Astrocyte (in vitro differentiated cells and primary cell): ENCODE data around the gene EPHB2. TPM values are rescaled to one million over a fixed set of nuclear protein-coding genes. Genes with fewer than 3 reads are reported as not detected.

ENCODE experiments used
- DNase-seq: peaks from one replicate; pipeline ENCODE4 v3.0.0-alpha.2; 2010; ENCODE audit warnings: low read depth
- FAIRE-seq: peaks from 2 replicates; lab custom pipeline; 2011; peaks lifted over from hg19 to GRCh38; lab: Jason Lieb, UNC
- H2AFZ ChIP-seq: 2 replicates; pipeline ENCODE4 v1.6.0; 2012; ENCODE audit warnings: low read depth, low read length, inconsistent platforms
- H3K27ac ChIP-seq: 2 replicates; pipeline ENCODE4 v1.5.1; 2011; ENCODE audit warnings: low read depth, low read length, inconsistent platforms
- H3K27me3 ChIP-seq: 2 replicates; pipeline ENCODE4 v1.6.0; 2011; ENCODE audit warnings: low read length, inconsistent platforms; ENCODE audit not compliant: insufficient read depth
- H3K36me3 ChIP-seq: 2 replicates; pipeline ENCODE4 v1.5.1; 2011; ENCODE audit warnings: low read length, inconsistent platforms; ENCODE audit not compliant: insufficient read depth
- H3K4me1 ChIP-seq: 2 replicates; pipeline ENCODE4 v1.5.1; 2011; ENCODE audit warnings: low read length, inconsistent platforms; ENCODE audit not compliant: insufficient read depth
- H3K4me2 ChIP-seq: 2 replicates; pipeline ENCODE4 v1.6.0; 2012; ENCODE audit warnings: low read length, inconsistent platforms
- H3K4me3 ChIP-seq: 2 replicates; pipeline ENCODE4 v1.5.1; 2011; ENCODE audit warnings: low read depth, mild to moderate bottlenecking, low read length, inconsistent platforms; ENCODE audit not compliant: insufficient read depth
- H3K79me2 ChIP-seq: 2 replicates; pipeline ENCODE4 v1.6.0; 2012; ENCODE audit warnings: mild to moderate bottlenecking, low read length, inconsistent platforms; ENCODE audit not compliant: insufficient read depth
- H3K9ac ChIP-seq: 2 replicates; pipeline ENCODE4 v1.6.0; 2012; ENCODE audit warnings: mild to moderate bottlenecking, low read length, inconsistent platforms
- H3K9me3 ChIP-seq: 2 replicates; pipeline ENCODE4 v1.5.1; 2012; ENCODE audit warnings: low read depth, mild to moderate bottlenecking, low read length, inconsistent platforms; ENCODE audit not compliant: insufficient read depth
- H4K20me1 ChIP-seq: 2 replicates; pipeline ENCODE4 v1.6.0; 2012; ENCODE audit warnings: low read length, inconsistent platforms; ENCODE audit not compliant: insufficient read depth
- H3K27ac Mint-ChIP-seq: one replicate; pipeline ENCODE4 v1.8.0; 2021; ENCODE audit warnings: mild to moderate bottlenecking, mixed read lengths; ENCODE audit not compliant: unreplicated experiment
- H3K27me3 Mint-ChIP-seq: one replicate; pipeline ENCODE4 v1.8.0; 2021; ENCODE audit warnings: low read depth, mixed read lengths; ENCODE audit not compliant: unreplicated experiment
- H3K36me3 Mint-ChIP-seq: one replicate; pipeline ENCODE4 v1.8.0; 2021; ENCODE audit warnings: low read depth, mixed read lengths; ENCODE audit not compliant: unreplicated experiment
- H3K4me1 Mint-ChIP-seq: one replicate; pipeline ENCODE4 v1.8.0; 2021; ENCODE audit warnings: low read depth, mixed read lengths; ENCODE audit not compliant: unreplicated experiment
- H3K4me3 Mint-ChIP-seq: one replicate; pipeline ENCODE4 v1.8.0; 2021; ENCODE audit warnings: mild to moderate bottlenecking, moderate library complexity, mixed read lengths; ENCODE audit not compliant: unreplicated experiment
- H3K9me3 Mint-ChIP-seq: one replicate; pipeline ENCODE4 v1.8.0; 2021; ENCODE audit warnings: mild to moderate bottlenecking, mixed read lengths; ENCODE audit not compliant: unreplicated experiment
- EZH2 ChIP-seq: IDR thresholded peaks from 2 replicates; pipeline ENCODE4 v1.6.1; 2012; ENCODE audit warnings: mild to moderate bottlenecking, low read length, inconsistent platforms; ENCODE audit not compliant: insufficient read depth
- total RNA-seq: library from RNA; stranded (reverse); gene quantifications from 2 replicates; pipeline ENCODE4 v1.2.1, GENCODE V29; 2021
- TF ChIP-seq, protein P1 (sequence below): IDR thresholded peaks from 2 replicates; pipeline ENCODE4 v1.5.1; 2011; ENCODE audit warnings: low read depth, mild to moderate bottlenecking, inconsistent platforms, low read length, moderate library complexity; ENCODE audit not compliant: insufficient read depth

The EPHB2 gene
- total RNA-seq, 1 donor from 2014 or later, result 8.4 TPM

DNA sequence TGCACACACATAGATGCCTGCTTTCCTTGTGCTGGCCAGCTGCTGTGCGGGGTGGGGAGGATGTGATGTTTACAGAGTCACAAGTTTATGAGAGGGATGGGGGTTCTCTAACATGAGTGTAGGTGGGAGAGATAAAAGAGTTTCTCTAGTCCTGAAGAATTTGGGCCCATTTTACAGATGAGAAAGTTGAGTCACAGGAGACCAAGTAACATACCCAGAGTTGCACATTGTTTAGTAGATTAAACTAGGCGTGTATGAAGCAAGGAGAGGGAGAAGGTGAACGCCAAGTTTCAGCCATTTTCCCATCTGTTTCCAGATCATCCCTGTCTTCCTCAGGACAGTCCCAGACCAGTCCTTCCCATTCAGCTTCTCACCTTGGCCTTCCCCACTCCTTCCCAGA is 126.7 kb downstream of the EPHB2 start:
- no peaks in the 10 kb centered on the region for H3K36me3 ChIP-seq
- peaks cover 23% of the 10 kb centered on the region for H3K4me1 ChIP-seq
- FAIRE-seq (peak; percentile 17), DNase-seq (no peak)
- no peak overlapping the region for H3K4me3 ChIP-seq
- Mint-ChIP-seq H3K4me3 (no peak overlapping the region), H3K36me3 (no peaks in the 10 kb centered on the region), H3K27ac (no peak overlapping the region), H3K27me3 (peaks cover 32% of the 10 kb centered on the region), H3K4me1 (peaks cover 14% of the 10 kb centered on the region), H3K9me3 (peaks cover 4% of the 10 kb centered on the region)
- no peak overlapping the region for H3K4me2 ChIP-seq
- peaks cover 50% of the 10 kb centered on the region for H4K20me1 ChIP-seq
- H3K79me2 ChIP-seq, result no peaks in the 10 kb centered on the region
- no peak overlapping the region for H2AFZ ChIP-seq
- TF ChIP-seq, protein P1, sequence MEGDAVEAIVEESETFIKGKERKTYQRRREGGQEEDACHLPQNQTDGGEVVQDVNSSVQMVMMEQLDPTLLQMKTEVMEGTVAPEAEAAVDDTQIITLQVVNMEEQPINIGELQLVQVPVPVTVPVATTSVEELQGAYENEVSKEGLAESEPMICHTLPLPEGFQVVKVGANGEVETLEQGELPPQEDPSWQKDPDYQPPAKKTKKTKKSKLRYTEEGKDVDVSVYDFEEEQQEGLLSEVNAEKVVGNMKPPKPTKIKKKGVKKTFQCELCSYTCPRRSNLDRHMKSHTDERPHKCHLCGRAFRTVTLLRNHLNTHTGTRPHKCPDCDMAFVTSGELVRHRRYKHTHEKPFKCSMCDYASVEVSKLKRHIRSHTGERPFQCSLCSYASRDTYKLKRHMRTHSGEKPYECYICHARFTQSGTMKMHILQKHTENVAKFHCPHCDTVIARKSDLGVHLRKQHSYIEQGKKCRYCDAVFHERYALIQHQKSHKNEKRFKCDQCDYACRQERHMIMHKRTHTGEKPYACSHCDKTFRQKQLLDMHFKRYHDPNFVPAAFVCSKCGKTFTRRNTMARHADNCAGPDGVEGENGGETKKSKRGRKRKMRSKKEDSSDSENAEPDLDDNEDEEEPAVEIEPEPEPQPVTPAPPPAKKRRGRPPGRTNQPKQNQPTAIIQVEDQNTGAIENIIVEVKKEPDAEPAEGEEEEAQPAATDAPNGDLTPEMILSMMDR, result no peak
- TF ChIP-seq EZH2, result no peak
- H3K27ac ChIP-seq, result no peak overlapping the region
- H3K27me3 ChIP-seq, result no peaks in the 10 kb centered on the region
- H3K9me3 ChIP-seq, result no peaks in the 10 kb centered on the region
- H3K9ac ChIP-seq, result no peak overlapping the region

DNA sequence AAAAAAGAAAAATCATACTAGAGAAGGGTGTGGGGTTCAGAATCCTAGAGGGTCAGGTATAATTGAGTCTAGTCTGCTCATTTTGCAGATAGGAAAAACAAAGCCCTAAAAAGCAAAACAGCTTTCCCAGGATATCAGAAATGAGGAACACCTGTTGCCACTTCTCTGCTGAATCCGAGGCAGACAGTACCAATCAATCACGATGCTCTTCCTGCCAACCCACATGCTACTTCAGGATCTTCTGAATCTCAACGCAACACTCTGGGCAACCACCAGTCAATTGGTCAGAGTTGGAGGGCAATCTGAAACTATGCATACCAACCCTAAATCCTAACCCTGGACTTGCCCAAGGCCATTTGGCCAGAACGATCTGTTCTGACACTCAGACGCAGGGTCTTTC is 128.3 kb downstream of the EPHB2 start:
- H2AFZ ChIP-seq, result no peak overlapping the region
- H3K4me3 Mint-ChIP-seq, result no peak overlapping the region
- H3K27ac ChIP-seq, result no peak overlapping the region
- H3K27ac Mint-ChIP-seq, result no peak overlapping the region
- no peak for TF ChIP-seq EZH2
- TF ChIP-seq, protein P1, result no peak
- H3K9me3 Mint-ChIP-seq, result peaks cover 7% of the 10 kb centered on the region
- no peaks in the 10 kb centered on the region for H3K36me3 ChIP-seq
- no peak overlapping the region for H3K9ac ChIP-seq
- peaks cover 15% of the 10 kb centered on the region for H3K4me1 ChIP-seq
- peaks cover 4% of the 10 kb centered on the region for H3K36me3 Mint-ChIP-seq
- no peaks in the 10 kb centered on the region for H3K79me2 ChIP-seq
- H3K4me1 Mint-ChIP-seq, result peaks cover 9% of the 10 kb centered on the region
- H3K27me3 Mint-ChIP-seq, result peaks cover 43% of the 10 kb centered on the region
- FAIRE-seq (no peak), DNase-seq (no peak)
- no peak overlapping the region for H3K4me3 ChIP-seq
- no peaks in the 10 kb centered on the region for H3K9me3 ChIP-seq
- H3K4me2 ChIP-seq, result no peak overlapping the region
- peaks cover 59% of the 10 kb centered on the region for H4K20me1 ChIP-seq
- H3K27me3 ChIP-seq, result no peaks in the 10 kb centered on the region

DNA sequence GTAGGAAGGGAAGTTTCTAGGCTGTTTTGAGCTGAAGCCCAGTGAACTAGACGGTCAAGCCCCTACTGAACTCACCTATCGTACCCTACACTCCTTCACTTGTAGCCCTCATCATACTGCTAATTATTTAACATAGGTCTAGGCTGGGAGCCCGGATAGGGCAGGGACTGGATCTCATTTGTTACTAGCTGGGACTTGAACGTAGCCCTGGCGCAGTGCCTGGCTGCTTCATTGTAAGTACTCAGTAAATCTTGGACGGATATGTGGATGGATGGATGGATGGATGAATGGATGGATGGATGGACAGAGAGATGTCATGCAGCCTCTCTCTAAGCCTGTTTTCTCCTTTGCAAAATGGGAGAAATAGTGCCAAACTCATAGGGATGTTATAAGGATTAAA is 129.2 kb downstream of the EPHB2 start:
- no peak overlapping the region for H3K9ac ChIP-seq
- H2AFZ ChIP-seq, result no peak overlapping the region
- H3K4me2 ChIP-seq, result no peak overlapping the region
- H3K4me1 ChIP-seq, result peaks cover 15% of the 10 kb centered on the region
- H3K27ac Mint-ChIP-seq, result no peak overlapping the region
- H3K27ac ChIP-seq, result no peak overlapping the region
- peaks cover 68% of the 10 kb centered on the region for H4K20me1 ChIP-seq
- H3K79me2 ChIP-seq, result no peaks in the 10 kb centered on the region
- no peaks in the 10 kb centered on the region for H3K9me3 ChIP-seq
- no peaks in the 10 kb centered on the region for H3K27me3 ChIP-seq
- no peaks in the 10 kb centered on the region for H3K36me3 ChIP-seq
- H3K4me3 ChIP-seq, result no peak overlapping the region
- H3K27me3 Mint-ChIP-seq, result peaks cover 43% of the 10 kb centered on the region
- peaks cover 9% of the 10 kb centered on the region for H3K4me1 Mint-ChIP-seq
- DNase-seq (no peak), FAIRE-seq (no peak)
- H3K4me3 Mint-ChIP-seq, result no peak overlapping the region
- peaks cover 4% of the 10 kb centered on the region for H3K36me3 Mint-ChIP-seq
- H3K9me3 Mint-ChIP-seq, result peaks cover 7% of the 10 kb centered on the region
- TF ChIP-seq EZH2, result no peak
- TF ChIP-seq, protein P1, result no peak
